GM12878 (cell line): ENCODE data around the gene FAIM.
"Not testable (repeated sequence)": the region's sequence is repeated elsewhere in the genome, so short reads cannot be mapped to it uniquely, and the experiment has no call there.

Experiments used
- CEBPB ChIP-seq, 2 experiments: fragments of 150-350 bp in 1 of 2; IDR thresholded peaks; 2 replicates each; pipeline ENCODE4 v1.6.1; 2012 to 2014; ENCODE audit warnings: low read depth in 2 of 2, low read length in 2 of 2, borderline replicate concordance in 1 of 2, inconsistent platforms in 1 of 2
- CTCF ChIP-seq, 3 experiments: IDR thresholded peaks in 2 of 3; conservative IDR thresholded peaks in 1 of 3; 2 replicates each; pipeline ENCODE4 v1.5.1; 2011; ENCODE audit warnings: low read depth in 3 of 3, low read length in 3 of 3, mild to moderate bottlenecking in 3 of 3, control low read depth in 2 of 3, moderate library complexity in 2 of 3, inconsistent platforms in 1 of 3, mixed read lengths in 1 of 3; ENCODE audit not compliant: control insufficient read depth in 2 of 3, insufficient read depth in 1 of 3; ENCODE audit errors: extremely low read depth in 1 of 3
- EZH2 ChIP-seq: IDR thresholded peaks from 2 replicates; pipeline ENCODE4 v1.6.1; 2012; ENCODE audit warnings: low read depth, mild to moderate bottlenecking, control low read depth, inconsistent platforms, low read length, borderline replicate concordance; ENCODE audit not compliant: control insufficient read depth
- FOXM1 ChIP-seq: IDR thresholded peaks from 2 replicates; pipeline ENCODE4 v1.6.1; 2012; ENCODE audit warnings: low read depth, mild to moderate bottlenecking, inconsistent platforms, low read length, moderate library complexity
- TAF1 ChIP-seq: IDR thresholded peaks from 2 replicates; pipeline ENCODE4 v1.6.1; 2011; ENCODE audit warnings: mild to moderate bottlenecking, low read depth, low read length, borderline replicate concordance

- TF ChIP-seq EZH2; TAF1; CTCF (IDR thresholded peaks at IDR 0.05 in 2 of 3, conservative IDR thresholded peaks at IDR 0.05 in 1 of 3; ENCODE audit: control insufficient read depth in 2 of 3, extremely low read depth in 1 of 3, insufficient read depth in 1 of 3, low read depth in 3 of 3, low read length in 3 of 3); FOXM1; CEBPB (IDR thresholded peaks at IDR 0.05; ENCODE audit: borderline replicate concordance in 1 of 2, low read depth in 2 of 2, low read length in 2 of 2): not testable (repeated sequence)
Observed at GRCh38 chr3:138562902-138563301, 45.7 kb upstream of the FAIM start.
